Kidney glomerular epithelial cell (primary cell): ENCODE results near the gene SPIRE1.
"Not testable (repeated sequence)": the region's sequence is repeated elsewhere in the genome, so short reads cannot be mapped to it uniquely, and the experiment has no call there.

Experiments
- DNase-seq: peaks from one replicate; lab custom pipeline; 2025; lab: John Stamatoyannopoulos, UW

SPIRE1 gene

GRCh38 chr18:12645751-12646203 is 12.1 kb downstream of the SPIRE1 start:
- DNase-seq, result no peak

GRCh38 chr18:12645254-12645653 is 12.7 kb downstream of the SPIRE1 start:
- no peak for DNase-seq

DNA sequence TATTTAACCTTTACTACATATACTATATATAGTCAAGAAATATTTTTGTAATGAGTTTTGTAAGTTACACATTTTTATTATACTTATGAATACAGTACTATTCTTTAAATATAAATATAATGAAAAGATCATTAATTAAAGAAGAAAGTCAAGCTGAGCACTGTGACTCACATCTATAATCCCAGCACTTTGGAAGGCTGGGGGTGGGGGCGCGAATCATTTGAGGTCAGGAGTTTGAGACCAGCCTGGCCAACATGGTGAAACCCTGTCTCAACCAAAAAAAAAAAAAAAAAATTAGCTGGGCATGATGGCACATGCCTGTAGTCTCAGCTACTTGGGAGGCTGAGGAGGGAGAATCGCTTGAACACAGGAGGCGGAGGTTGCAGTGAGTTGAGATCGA is 14.2 kb downstream of the SPIRE1 start:
- DNase-seq, result not testable (repeated sequence)

DNA sequence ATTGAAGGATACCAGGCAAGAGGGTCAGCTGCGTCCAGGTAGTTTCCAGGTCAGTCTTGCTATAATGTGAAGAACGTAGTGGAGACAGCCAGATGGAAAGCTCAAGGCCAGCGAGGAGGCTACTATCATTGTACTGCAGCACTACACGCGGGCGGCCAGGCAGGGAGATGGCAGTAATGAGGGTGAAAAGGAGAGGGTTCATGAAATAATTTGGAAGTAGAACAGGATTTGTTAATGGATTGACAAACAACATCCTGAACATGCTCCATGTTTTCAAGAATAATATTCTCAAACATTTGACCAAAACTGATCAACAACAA is 17.1 kb downstream of the SPIRE1 start:
- no peak for DNase-seq

DNA sequence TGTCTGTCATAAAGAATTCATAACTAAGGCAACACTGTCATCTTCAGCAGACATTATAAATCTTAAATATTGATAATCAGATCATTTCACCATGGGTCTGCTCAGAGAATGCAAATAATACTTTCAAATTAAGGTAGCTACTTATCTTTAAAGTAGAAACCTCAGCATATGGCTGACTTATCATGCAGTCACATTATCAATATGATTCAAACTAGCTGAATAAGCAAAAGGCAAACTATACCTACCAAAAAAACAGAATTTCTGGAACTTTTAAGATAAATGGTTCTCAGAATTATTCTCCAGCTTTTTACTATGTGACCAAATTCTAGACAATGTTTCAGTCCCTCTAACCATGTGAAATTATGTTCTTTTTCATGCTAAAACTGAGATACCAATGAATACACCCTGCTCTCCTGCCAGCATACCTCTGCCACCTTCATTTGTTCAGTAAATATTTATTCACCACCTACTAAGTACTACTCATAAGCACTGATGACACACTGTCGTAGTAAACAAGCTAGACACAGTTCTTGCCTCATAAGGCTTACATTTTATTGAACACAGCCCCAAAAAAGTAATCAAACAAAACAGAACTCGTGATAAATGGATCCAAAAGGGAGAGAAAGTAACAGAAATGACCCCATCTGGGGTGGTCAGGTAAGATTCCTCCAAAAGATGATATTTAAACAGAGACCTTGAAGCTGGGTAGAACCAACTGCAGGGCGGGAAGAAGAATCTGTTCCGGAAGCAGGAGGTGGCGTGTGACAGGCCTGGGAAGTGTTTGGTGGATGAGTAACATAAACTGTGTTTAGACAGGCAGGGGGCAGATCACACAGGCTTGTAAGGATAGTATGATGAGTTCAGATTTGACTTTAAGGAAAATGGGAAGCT is 17.7 kb downstream of the SPIRE1 start:
- DNase-seq, result peak; percentile 82

- no peak for DNase-seq
These were observed 19.2 kb downstream of the SPIRE1 start for GRCh38 chr18:12638644-12639124.

DNA sequence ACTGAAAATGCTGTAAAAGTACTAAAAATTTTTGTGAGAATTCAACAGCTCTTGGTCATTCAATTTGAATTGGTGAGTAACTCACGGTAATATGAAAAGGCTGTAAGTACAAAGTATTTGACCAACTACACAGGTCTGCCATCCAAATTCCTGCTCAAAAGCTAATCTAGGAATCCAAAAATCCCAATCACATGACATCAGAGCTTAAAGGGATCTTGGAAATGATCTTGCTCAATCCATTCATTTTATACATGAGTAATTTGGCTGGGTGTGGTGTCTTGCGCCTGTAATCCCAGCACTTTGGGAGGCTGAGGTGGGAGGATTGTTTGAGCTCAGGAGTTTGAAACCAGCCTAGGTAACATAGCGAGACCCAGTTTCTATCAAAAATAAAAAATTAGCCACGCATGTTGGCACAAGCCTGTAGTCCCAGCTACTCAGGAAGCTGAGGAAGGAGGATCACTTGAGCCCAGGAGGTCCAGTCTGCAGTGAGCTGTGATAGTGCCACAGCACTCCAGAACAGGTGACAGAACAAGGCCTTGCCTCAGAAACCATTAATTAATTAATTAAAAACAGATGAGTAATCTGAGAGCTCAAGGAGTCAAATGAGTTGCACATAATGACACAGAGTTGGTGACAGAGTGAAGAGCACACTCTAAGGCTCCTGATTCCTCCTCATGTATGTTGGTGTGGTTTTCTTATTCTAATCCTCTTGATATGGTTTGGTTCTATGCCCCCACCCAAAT is 19.8 kb downstream of the SPIRE1 start:
- DNase-seq, result no peak

GRCh38 chr18:12637393-12637792 is 20.5 kb downstream of the SPIRE1 start:
- DNase-seq, result no peak

- no peak for DNase-seq
These were observed 26.0 kb downstream of the SPIRE1 start for GRCh38 chr18:12631831-12632477.

DNA sequence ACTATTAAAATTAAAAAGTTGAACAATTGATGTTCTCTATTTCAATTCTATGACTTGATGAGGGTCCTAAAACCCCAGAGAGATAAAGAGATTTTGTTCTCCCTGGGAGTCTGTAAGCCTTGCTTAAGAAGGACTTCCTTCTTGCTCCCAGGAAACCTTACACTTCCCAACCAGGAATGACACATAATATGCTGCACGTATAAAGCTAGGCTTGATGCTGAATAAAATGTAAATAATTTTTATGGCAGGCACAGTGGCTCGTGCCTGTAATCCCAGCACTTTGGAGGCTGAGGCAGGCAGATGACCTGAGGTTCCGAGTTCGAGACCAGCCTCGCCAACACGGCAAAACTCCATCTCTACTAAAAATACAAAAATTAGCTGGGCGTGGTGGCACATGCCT is 27.8 kb downstream of the SPIRE1 start:
- DNase-seq, result no peak

GRCh38 chr18:12628706-12629702 is 28.9 kb downstream of the SPIRE1 start:
- peak; percentile 54 for DNase-seq

- not testable (repeated sequence) for DNase-seq
These were observed 30.7 kb downstream of the SPIRE1 start for GRCh38 chr18:12627199-12627598.

DNA sequence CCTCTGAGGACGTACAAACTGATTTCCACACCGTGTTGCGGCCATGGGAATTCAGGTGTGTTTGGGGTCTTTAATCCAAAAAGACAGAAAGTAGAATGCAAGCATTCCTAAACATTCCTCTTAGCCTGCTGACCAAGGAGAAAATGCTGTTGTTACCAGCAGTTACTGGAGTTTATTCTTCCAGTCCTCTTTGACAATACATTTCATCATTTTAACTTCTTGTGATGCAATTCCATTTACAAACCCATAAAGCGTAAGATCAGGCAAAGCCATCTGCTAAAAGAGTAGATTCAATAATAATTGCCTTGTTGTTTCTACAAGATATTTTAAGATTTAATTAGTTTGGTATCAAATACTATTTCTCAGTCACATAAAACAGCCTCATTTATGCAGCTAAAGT is 32.7 kb downstream of the SPIRE1 start:
- no peak for DNase-seq

DNA sequence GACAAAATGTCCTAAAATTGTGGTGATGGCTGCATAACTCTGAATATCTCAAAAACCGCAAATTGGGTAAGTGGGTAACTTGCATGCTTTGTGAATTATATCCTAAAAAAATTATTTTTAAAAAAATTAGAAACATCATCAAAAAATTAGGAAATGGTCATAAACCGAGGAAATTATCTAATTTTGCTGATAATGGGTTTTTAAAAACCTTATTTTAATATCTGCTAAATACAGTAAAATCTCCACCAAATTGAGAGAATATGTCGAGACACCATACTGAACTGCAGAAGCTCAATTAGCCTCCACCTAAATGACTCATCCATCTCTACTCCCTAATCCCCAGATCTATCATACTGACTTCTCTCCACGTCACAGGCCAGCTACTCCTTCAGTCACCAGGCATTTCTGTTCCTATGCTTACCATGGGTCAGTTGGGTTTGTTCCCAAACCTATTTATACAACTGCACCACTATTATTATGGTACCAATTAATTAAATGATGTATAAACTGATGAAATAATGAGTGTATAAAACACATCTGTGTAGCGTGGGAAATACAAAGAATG is 36.1 kb downstream of the SPIRE1 start:
- DNase-seq, result peak; percentile 15

GRCh38 chr18:12615748-12616147 is 42.2 kb downstream of the SPIRE1 start:
- DNase-seq, result no peak

DNA sequence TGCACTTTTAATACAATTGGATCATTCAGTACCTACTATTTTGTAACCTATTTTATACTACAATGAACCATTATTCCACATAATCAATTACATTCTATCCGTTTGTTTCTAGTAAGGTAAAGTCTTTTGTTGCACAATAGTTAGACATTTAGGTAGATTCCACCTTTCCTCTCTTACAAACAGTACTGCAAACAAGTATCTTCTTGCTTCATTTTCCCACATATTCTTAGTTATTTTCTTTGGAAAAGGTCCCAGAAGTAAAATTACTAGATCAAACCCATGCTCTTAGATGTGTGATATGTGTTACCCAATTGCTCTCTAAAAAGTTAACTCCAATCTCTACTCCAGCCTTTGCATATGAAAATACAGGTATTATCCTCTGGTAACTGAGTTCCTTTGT is 49.6 kb downstream of the SPIRE1 start:
- no peak for DNase-seq

DNA sequence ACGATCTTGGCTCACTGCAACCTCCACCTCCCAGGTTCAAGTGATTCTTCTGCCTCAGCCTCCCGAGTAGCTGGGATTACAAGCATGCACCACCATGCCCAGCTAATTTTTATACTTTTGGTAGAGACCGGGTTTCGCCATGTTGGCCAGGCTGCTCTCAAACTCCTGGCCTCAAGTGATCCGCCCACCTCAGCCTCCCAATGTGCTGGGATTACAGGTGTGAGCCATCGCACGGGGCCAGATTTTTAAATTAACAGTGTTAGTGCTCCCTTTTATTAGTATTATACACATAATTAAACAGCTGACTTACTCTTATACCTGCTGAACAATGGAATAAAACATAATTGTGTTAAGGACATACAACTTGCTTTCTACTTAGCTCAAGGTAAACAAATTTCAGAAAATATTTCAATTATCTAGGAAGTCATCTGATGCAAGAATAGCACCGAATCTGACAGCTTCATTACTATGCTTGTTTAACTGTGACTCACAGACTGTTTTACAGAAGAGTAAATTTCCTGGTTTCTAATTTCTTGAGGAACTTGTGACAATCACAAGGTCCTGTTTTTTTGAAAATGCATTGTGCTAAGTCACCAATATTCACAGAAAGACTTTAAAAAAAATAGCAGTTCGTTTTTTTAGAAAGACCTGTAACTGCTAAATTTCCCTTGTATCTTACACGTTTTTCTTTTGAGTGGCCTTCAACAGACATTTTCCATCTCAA is 51.2 kb downstream of the SPIRE1 start:
- peak; percentile 72 for DNase-seq

DNA sequence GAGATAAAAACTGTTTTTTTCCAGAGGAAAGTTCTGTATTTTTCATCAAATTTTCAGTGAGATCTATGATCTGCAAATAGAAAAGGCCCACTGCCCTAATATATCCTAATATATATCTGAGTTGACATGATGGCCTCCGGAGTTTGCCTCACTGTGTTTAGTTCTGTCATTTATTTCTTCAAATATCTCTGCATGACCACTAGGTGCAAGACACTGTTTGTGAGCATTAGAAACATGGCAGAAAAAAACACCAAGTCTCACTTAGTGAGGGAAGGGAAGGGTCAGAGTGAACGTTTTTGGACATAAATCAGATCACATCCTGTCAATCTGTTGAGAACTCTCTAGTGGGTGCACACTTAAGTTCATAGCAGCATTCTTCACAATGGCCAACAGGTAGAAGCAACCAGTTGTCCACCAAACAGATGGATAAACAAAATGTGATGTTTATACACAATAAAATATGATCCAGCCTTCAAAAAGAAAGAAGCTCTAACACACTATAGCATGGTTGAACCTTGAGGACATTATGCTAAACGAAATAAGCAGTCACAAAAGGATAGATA is 53.4 kb downstream of the SPIRE1 start:
- no peak for DNase-seq

GRCh38 chr18:12599966-12600365 is 57.9 kb downstream of the SPIRE1 start:
- no peak for DNase-seq

DNA sequence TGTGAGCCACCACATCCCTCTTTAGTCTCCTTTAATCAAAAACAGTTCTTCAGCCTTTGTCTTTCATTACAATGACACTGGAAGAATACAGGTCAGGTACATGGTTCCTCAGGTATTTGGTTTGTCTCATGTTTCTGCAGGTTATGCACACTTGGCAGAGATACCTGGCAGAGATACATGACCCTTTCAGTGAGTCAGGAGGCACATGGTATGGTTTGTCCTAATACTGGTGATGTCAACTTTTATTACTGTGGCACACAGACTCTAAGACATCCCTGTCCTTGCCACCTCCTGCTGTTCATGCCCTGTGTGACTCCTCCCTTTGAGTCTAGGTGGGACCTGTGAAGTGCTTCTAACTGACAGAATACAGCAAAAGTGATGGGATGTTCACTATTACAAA is 58.4 kb downstream of the SPIRE1 start:
- DNase-seq, result no peak
